Smooth muscle cell of trachea (primary cell): ENCODE data around the gene ATP5F1B. TPM values are rescaled to one million over a fixed set of nuclear protein-coding genes. Genes with fewer than 3 reads are reported as not detected.

Experiments
- total RNA-seq: library from RNA; depleted of rRNA; stranded (reverse); fragments of >200 nt; gene quantifications from 2 replicates; pipeline ENCODE4 v1.2.1, GENCODE V29; 2014

The ATP5F1B gene
- total RNA-seq, result 542 and 611 TPM in 2 replicates

GRCh38 chr12:56645717-56646446, at the start of gene ATP5F1B:
TSS of gene ATP5F1B (minus strand) at chr12:56645984. CDS start at chr12:56645963, 21 bp downstream.

DNA sequence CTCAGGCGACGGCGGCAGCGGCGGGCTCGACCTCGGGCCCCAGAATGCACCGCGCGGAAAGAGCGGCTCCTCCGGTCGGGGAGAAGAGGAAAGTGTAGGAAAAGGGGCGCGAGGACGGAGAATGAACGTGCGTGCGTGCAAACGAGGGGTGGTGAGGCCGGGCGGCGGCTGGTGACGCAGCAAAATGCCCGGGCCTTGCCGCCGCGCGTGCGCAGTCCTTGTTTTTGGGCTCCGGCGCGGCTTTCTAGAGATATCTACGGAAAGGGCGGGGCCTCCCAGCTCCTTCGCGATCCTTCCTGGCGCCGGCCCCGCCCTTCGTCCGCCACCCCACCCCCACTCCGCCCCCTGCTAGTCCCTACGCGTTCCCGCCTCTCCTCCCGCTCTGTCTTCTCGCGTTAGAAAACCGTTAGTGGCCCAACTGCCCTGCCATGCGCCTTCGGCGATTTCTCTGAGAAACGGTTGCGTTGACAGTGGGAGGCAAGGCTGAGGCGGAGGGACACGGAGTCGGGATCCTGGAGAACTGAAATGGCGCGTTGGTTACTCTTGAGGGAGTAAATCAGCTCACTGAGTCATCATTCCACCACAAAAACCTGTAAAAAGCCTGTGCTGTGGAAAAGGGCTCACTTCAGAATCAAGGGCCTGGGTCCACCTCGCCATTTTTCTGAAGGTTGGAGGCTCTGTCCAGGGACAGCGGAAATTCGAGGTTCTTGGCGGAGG, 42.5 kb upstream of the ATP5F1B start, which contains the start of gene PTGES3:
Gene PTGES3, minus strand, starts transcription at position 156 of the 717 bp plus-strand sequence. CDS start 285 bp downstream, outside the sequence.

DNA sequence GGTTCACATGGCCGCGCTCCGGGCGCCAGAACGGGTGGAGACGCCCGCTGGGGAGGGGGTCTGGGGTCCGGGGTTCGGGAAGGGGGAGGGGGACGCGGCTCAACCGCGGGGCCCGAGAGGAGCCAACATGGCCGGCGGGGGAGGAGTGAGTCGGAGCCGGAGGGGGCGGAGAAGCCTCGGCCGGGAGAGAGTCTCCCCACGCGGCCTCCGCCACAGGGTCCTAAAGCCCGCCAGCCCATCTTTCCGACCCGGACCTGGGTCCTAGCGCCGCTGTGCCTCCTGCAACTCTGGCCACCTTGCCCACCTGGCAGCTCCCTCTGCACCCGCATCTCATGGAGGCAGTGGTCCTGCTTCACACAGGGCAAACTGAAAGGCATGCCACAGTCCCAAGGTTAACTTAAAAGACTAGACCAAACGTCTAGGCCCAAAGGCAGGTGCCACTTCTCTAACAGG, 15.6 kb downstream of the ATP5F1B start, which contains the start of gene BAZ2A:
Gene BAZ2A, minus strand, starts transcription at position 147 of the 453 bp plus-strand sequence. CDS start 12,796 bp downstream, outside the sequence.

Other genes starting within 250 kb of the ATP5F1B start
- gene TIMELESS, start 196.6 kb downstream of the ATP5F1B start, total RNA-seq, result 4.6 and 17.5 TPM in 2 replicates
- gene MIP, start 191.3 kb downstream of the ATP5F1B start, total RNA-seq, result not detected in 2 replicates
- 1.7 and 2.2 TPM in 2 replicates for gene SPRYD4, start 177.4 kb downstream of the ATP5F1B start, total RNA-seq
- gene GLS2, start 157.8 kb downstream of the ATP5F1B start, total RNA-seq, result under 0.01 and 0.73 TPM in 2 replicates
- 16.4 and 18.2 TPM in 2 replicates for gene RBMS2, start 124.2 kb downstream of the ATP5F1B start, total RNA-seq
- 29.9 and 38.7 TPM in 2 replicates for gene BAZ2A, start 15.7 kb downstream of the ATP5F1B start, total RNA-seq
- 52.3 and 113 TPM in 2 replicates for gene PTGES3, start 42.3 kb upstream of the ATP5F1B start, total RNA-seq
- gene NACA, start 79.3 kb upstream of the ATP5F1B start, total RNA-seq, result 740 and 1,055 TPM in 2 replicates
- 3.1 and 15.6 TPM in 2 replicates for gene PRIM1, start 106.3 kb upstream of the ATP5F1B start, total RNA-seq
- gene HSD17B6, start 117.3 kb upstream of the ATP5F1B start, total RNA-seq, result 0.33 and 0.44 TPM in 2 replicates